ENCODE data around the gene KRT39. TPM values are rescaled to one million over a fixed set of nuclear protein-coding genes. Genes with fewer than 3 reads are reported as not detected.

The KRT39 gene
- total RNA-seq (2022; extraction: Qiagen RNA extraction; ENCODE audit: low read depth), result not detected in 5 replicates

GRCh38 chr17:40966848-40967247, at the start of gene KRT39:
KRT39 (minus strand) TSS chr17:40966948; CDS start chr17:40966856, 92 bp downstream.

GRCh38 chr17:41008811-41009210, 42.1 kb upstream of the KRT39 start, which contains the start of gene KRTAP3-1:
KRTAP3-1 (minus strand) TSS chr17:41009128; CDS start chr17:41009074, 54 bp downstream.

GRCh38 chr17:40999563-40999962, 32.8 kb upstream of the KRT39 start, which contains the start of gene KRTAP3-2:
KRTAP3-2 (minus strand) TSS chr17:40999906; CDS start chr17:40999853, 53 bp downstream.

DNA sequence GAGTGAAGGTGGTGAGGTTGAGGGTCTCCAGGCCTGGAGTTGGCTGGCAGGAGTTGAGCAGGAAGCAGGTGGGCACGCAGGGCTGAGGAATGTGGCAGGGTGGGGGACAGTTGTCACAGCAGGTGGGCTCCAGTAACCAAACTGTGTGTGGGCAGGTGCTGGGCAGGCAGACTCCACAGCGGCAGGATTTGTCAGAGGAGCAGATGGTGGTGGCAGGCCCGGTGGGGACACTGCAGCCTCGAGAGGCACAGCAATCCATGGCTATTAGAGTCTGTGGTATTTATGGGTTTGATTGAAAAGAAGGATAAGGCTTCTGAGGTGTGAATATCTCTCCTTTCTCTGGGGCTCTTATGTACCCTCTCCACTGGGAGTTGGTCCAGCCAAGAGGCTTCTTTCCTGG, 27.1 kb upstream of the KRT39 start, which contains the start of gene KRTAP3-3:
TSS of gene KRTAP3-3 (minus strand) at position 326 of the 400 bp plus-strand sequence. CDS start at position 259, 67 bp downstream.

GRCh38 chr17:40984226-40984625, 17.5 kb upstream of the KRT39 start, which contains the start of gene KRT40:
KRT40 (minus strand) TSS chr17:40984326; CDS start chr17:40984273, 53 bp downstream.

GRCh38 chr17:40937384-40937819, 29.3 kb downstream of the KRT39 start, which contains the start of gene KRT23:
KRT23 (minus strand) TSS chr17:40937646; CDS start chr17:40936603, 1,043 bp downstream.

Other genes starting within 250 kb of the KRT39 start
- not detected in 5 replicates for gene KRT25, start 211.6 kb downstream of the KRT39 start, total RNA-seq (2022; extraction: Qiagen RNA extraction; ENCODE audit: low read depth)
- gene KRT26, start 194.7 kb downstream of the KRT39 start, total RNA-seq (2022; extraction: Qiagen RNA extraction; ENCODE audit: low read depth), result not detected in 5 replicates
- not detected in 5 replicates for gene KRT27, start 184.4 kb downstream of the KRT39 start, total RNA-seq (2022; extraction: Qiagen RNA extraction; ENCODE audit: low read depth)
- not detected in 5 replicates for gene KRT28, start 167.0 kb downstream of the KRT39 start, total RNA-seq (2022; extraction: Qiagen RNA extraction; ENCODE audit: low read depth)
- 93.1 to 121 TPM (median 103 TPM) in 5 replicates for gene KRT10, start 144.3 kb downstream of the KRT39 start, total RNA-seq (2022; extraction: Qiagen RNA extraction; ENCODE audit: low read depth)
- not detected in 5 replicates for gene KRT12, start 99.7 kb downstream of the KRT39 start, total RNA-seq (2022; extraction: Qiagen RNA extraction; ENCODE audit: low read depth)
- 0.10 to 0.53 TPM (median 0.27 TPM) in 5 replicates for gene KRT20, start 81.7 kb downstream of the KRT39 start, total RNA-seq (2022; extraction: Qiagen RNA extraction; ENCODE audit: low read depth)
- 0.14 to 0.19 TPM in 2 of 5 replicates, not detected in the others for gene KRT23, start 29.3 kb downstream of the KRT39 start, total RNA-seq (2022; extraction: Qiagen RNA extraction; ENCODE audit: low read depth)
- not detected in 5 replicates for gene KRT40, start 17.4 kb upstream of the KRT39 start, total RNA-seq (2022; extraction: Qiagen RNA extraction; ENCODE audit: low read depth)
- gene KRTAP3-3, start 27.2 kb upstream of the KRT39 start, total RNA-seq (2022; extraction: Qiagen RNA extraction; ENCODE audit: low read depth), result not detected in 5 replicates
- 0.28 to 0.34 TPM (median 0.31 TPM) in 3 of 5 replicates, not detected in the others for gene KRTAP3-2, start 33.0 kb upstream of the KRT39 start, total RNA-seq (2022; extraction: Qiagen RNA extraction; ENCODE audit: low read depth)
- gene KRTAP3-1, start 42.2 kb upstream of the KRT39 start, total RNA-seq (2022; extraction: Qiagen RNA extraction; ENCODE audit: low read depth), result not detected in 5 replicates
- not detected in 5 replicates for gene KRTAP1-5, start 60.3 kb upstream of the KRT39 start, total RNA-seq (2022; extraction: Qiagen RNA extraction; ENCODE audit: low read depth)
- not detected in 5 replicates for gene KRTAP1-4, start 63.2 kb upstream of the KRT39 start, total RNA-seq (2022; extraction: Qiagen RNA extraction; ENCODE audit: low read depth)
- 0.15 TPM in 1 of 5 replicates, not detected in the others for gene KRTAP1-3, start 67.9 kb upstream of the KRT39 start, total RNA-seq (2022; extraction: Qiagen RNA extraction; ENCODE audit: low read depth)
- not detected in 5 replicates for gene KRTAP1-1, start 74.5 kb upstream of the KRT39 start, total RNA-seq (2022; extraction: Qiagen RNA extraction; ENCODE audit: low read depth)
- not detected in 5 replicates for gene KRTAP2-1, start 80.4 kb upstream of the KRT39 start, total RNA-seq (2022; extraction: Qiagen RNA extraction; ENCODE audit: low read depth)
- gene KRTAP2-2, start 88.3 kb upstream of the KRT39 start, total RNA-seq (2022; extraction: Qiagen RNA extraction; ENCODE audit: low read depth), result not detected in 5 replicates
- not detected in 5 replicates for gene KRTAP2-3, start 93.2 kb upstream of the KRT39 start, total RNA-seq (2022; extraction: Qiagen RNA extraction; ENCODE audit: low read depth)
- gene KRTAP2-4, start 98.9 kb upstream of the KRT39 start, total RNA-seq (2022; extraction: Qiagen RNA extraction; ENCODE audit: low read depth), result not detected in 5 replicates
- gene KRTAP4-7, start 117.2 kb upstream of the KRT39 start, total RNA-seq (2022; extraction: Qiagen RNA extraction; ENCODE audit: low read depth), result not detected in 5 replicates
- gene KRTAP4-8, start 131.2 kb upstream of the KRT39 start, total RNA-seq (2022; extraction: Qiagen RNA extraction; ENCODE audit: low read depth), result not detected in 5 replicates
- gene KRTAP4-16, start 135.3 kb upstream of the KRT39 start, total RNA-seq (2022; extraction: Qiagen RNA extraction; ENCODE audit: low read depth), result not detected in 5 replicates
- gene KRTAP4-9, start 138.4 kb upstream of the KRT39 start, total RNA-seq (2022; extraction: Qiagen RNA extraction; ENCODE audit: low read depth), result not detected in 5 replicates
- not detected in 5 replicates for gene KRTAP4-11, start 151.4 kb upstream of the KRT39 start, total RNA-seq (2022; extraction: Qiagen RNA extraction; ENCODE audit: low read depth)
- gene KRTAP4-12, start 157.2 kb upstream of the KRT39 start, total RNA-seq (2022; extraction: Qiagen RNA extraction; ENCODE audit: low read depth), result not detected in 5 replicates
- not detected in 5 replicates for gene KRTAP4-6, start 173.6 kb upstream of the KRT39 start, total RNA-seq (2022; extraction: Qiagen RNA extraction; ENCODE audit: low read depth)
- gene KRTAP4-5, start 182.9 kb upstream of the KRT39 start, total RNA-seq (2022; extraction: Qiagen RNA extraction; ENCODE audit: low read depth), result not detected in 5 replicates
- gene KRTAP4-4, start 193.8 kb upstream of the KRT39 start, total RNA-seq (2022; extraction: Qiagen RNA extraction; ENCODE audit: low read depth), result not detected in 5 replicates
- not detected in 5 replicates for gene KRTAP4-3, start 201.3 kb upstream of the KRT39 start, total RNA-seq (2022; extraction: Qiagen RNA extraction; ENCODE audit: low read depth)
- gene KRTAP4-2, start 211.3 kb upstream of the KRT39 start, total RNA-seq (2022; extraction: Qiagen RNA extraction; ENCODE audit: low read depth), result not detected in 5 replicates
- gene KRTAP4-1, start 218.0 kb upstream of the KRT39 start, total RNA-seq (2022; extraction: Qiagen RNA extraction; ENCODE audit: low read depth), result 0.20 to 0.22 TPM in 2 of 5 replicates, not detected in the others
- not detected in 5 replicates for gene KRTAP9-1, start 222.9 kb upstream of the KRT39 start, total RNA-seq (2022; extraction: Qiagen RNA extraction; ENCODE audit: low read depth)

All from A549 treated with GW870086 at 1 μM for 4 hours (cell line).